ENCODE data around the gene ZFYVE26. TPM values are rescaled to one million over a fixed set of nuclear protein-coding genes. Genes with fewer than 3 reads are reported as not detected.

The ZFYVE26 gene
- total and polyA plus RNA-seq, 2 donors (not counting 1 experiment from before 2014, with no cell fraction given), result 10.9 to 46.3 TPM

GRCh38 chr14:67749341-67750084 lies 66.9 kb downstream of the ZFYVE26 start:
- no peak overlapping the region for H3K9ac ChIP-seq (ENCODE audit: low read length)
- POLR2A ChIA-PET, result no interaction called here
- Mint-ChIP-seq H3K9me3 (ENCODE audit: insufficient read depth) (peaks cover under 1% of the 10 kb centered on the region), H3K27me3 (no peaks in the 10 kb centered on the region), H3K4me1 (no peaks in the 10 kb centered on the region), H3K4me3 (no peak overlapping the region), H3K27ac (no peak overlapping the region)
- H3K36me3 ChIP-seq (replicated peaks in 1 of 2; ENCODE audit: control extremely low read depth in 1 of 2, control insufficient read depth in 1 of 2, extremely low read depth in 1 of 2, insufficient read depth in 2 of 2, low read length in 1 of 2), result peaks cover 3 to 53% of the 10 kb centered on the region in 2 experiments
- no peak overlapping the region for H2AFZ ChIP-seq (ENCODE audit: insufficient read depth, low read depth, low read length, poor library complexity, severe bottlenecking)
- H3K27me3 ChIP-seq (replicated peaks in 1 of 4; ENCODE audit: control extremely low read depth in 1 of 4, control insufficient read depth in 3 of 4, insufficient read depth in 4 of 4, low read length in 3 of 4), result no peaks in the 10 kb centered on the region
- intact Hi-C loops (cut with micrococcal nuclease), result no loop called here
- no peak overlapping the region for H3K4me2 ChIP-seq (replicated peaks; ENCODE audit: low read depth, low read length, poor library complexity, severe bottlenecking)
- no peak overlapping the region for H3K27ac ChIP-seq (ENCODE audit: low read length in 2 of 2)
- DNase-seq, result no peak
- no peaks in the 10 kb centered on the region for H3K79me2 ChIP-seq (ENCODE audit: control insufficient read depth, insufficient read depth, low read length)
- H3K4me3 ChIP-seq (ENCODE audit: control extremely low read depth in 1 of 5, extremely low read depth in 1 of 5, insufficient read depth in 1 of 5, low read depth in 2 of 5, low read length in 4 of 5), result no peak overlapping the region
- H4K20me1 ChIP-seq (ENCODE audit: control insufficient read depth, insufficient read depth, low read length, poor library complexity, severe bottlenecking), result no peaks in the 10 kb centered on the region
- TF ChIP-seq EZH2 (IDR thresholded peaks at IDR 0.05; ENCODE audit: borderline replicate concordance, insufficient read depth, low read depth, low read length, poor library complexity, severe bottlenecking) (no peak), CTCF (IDR thresholded peaks at IDR 0.05) (no peak)
- no peak for ATAC-seq (ENCODE audit: low read depth)
- CTCF ChIA-PET, result interaction anchor here (0.6 to 0.7 kb wide), 2 partner anchors 49 to 780 kb away, joined by 3 to 4 read pairs; no protein-coding TSS in a partner anchor
- no peaks in the 10 kb centered on the region for H3K9me3 ChIP-seq (ENCODE audit: control extremely low read depth in 1 of 3, control insufficient read depth in 2 of 3, insufficient read depth in 1 of 3, low read length in 2 of 3)
- WGBS (ENCODE audit: insufficient coverage), result 100% methylated on average over 5 of the region's 6 CpGs
- no peaks in the 10 kb centered on the region for H3K4me1 ChIP-seq (ENCODE audit: control insufficient read depth in 2 of 2, insufficient read depth in 2 of 2, low read length in 2 of 2)

GRCh38 chr14:67748312-67748711 lies 68.1 kb downstream of the ZFYVE26 start:
- Histone ChIP-seq H3K9ac (ENCODE audit: low read length) (no peak overlapping the region), H4K20me1 (ENCODE audit: control insufficient read depth, insufficient read depth, low read length, poor library complexity, severe bottlenecking) (no peaks in the 10 kb centered on the region), H3K27ac (ENCODE audit: low read length in 2 of 2) (no peak overlapping the region), H3K79me2 (ENCODE audit: control insufficient read depth, insufficient read depth, low read length) (no peaks in the 10 kb centered on the region), H3K27me3 (replicated peaks in 1 of 4; ENCODE audit: control extremely low read depth in 1 of 4, control insufficient read depth in 3 of 4, insufficient read depth in 4 of 4, low read length in 3 of 4) (no peaks in the 10 kb centered on the region), H3K4me1 (ENCODE audit: control insufficient read depth in 2 of 2, insufficient read depth in 2 of 2, low read length in 2 of 2) (no peaks in the 10 kb centered on the region), H3K36me3 (replicated peaks in 1 of 2; ENCODE audit: control extremely low read depth in 1 of 2, control insufficient read depth in 1 of 2, extremely low read depth in 1 of 2, insufficient read depth in 2 of 2, low read length in 1 of 2) (peaks cover 3 to 41% of the 10 kb centered on the region in 2 experiments), H2AFZ (ENCODE audit: insufficient read depth, low read depth, low read length, poor library complexity, severe bottlenecking) (no peak overlapping the region), H3K4me3 (ENCODE audit: control extremely low read depth in 1 of 5, extremely low read depth in 1 of 5, insufficient read depth in 1 of 5, low read depth in 2 of 5, low read length in 4 of 5) (no peak overlapping the region), H3K4me2 (replicated peaks; ENCODE audit: low read depth, low read length, poor library complexity, severe bottlenecking) (no peak overlapping the region), H3K9me3 (ENCODE audit: control extremely low read depth in 1 of 3, control insufficient read depth in 2 of 3, insufficient read depth in 1 of 3, low read length in 2 of 3) (no peaks in the 10 kb centered on the region)
- intact Hi-C loops (cut with micrococcal nuclease), result no loop called here
- no peaks in the 10 kb centered on the region for H3K4me1 Mint-ChIP-seq
- WGBS (ENCODE audit: insufficient coverage), result 97% methylated on average over 8 of the region's 10 CpGs
- peaks cover 2% of the 10 kb centered on the region for H3K9me3 Mint-ChIP-seq (ENCODE audit: insufficient read depth)
- no peak overlapping the region for H3K27ac Mint-ChIP-seq
- ChIA-PET CTCF (interaction anchor here (0.7 kb wide), 1 partner anchor 48 kb away, joined by 3 read pairs; no protein-coding TSS in a partner anchor), POLR2A (no interaction called here)
- ATAC-seq (ENCODE audit: low read depth) (no peak), DNase-seq (no peak)
- H3K4me3 Mint-ChIP-seq, result no peak overlapping the region
- H3K27me3 Mint-ChIP-seq, result no peaks in the 10 kb centered on the region
- TF ChIP-seq EZH2 (IDR thresholded peaks at IDR 0.05; ENCODE audit: borderline replicate concordance, insufficient read depth, low read depth, low read length, poor library complexity, severe bottlenecking) (no peak), CTCF (IDR thresholded peaks at IDR 0.05) (no peak)

Data from B cell (primary cell).